GM19238 (cell line): Measurements from ENCODE around the gene BFSP2.
"Not testable (repeated sequence)": the region's sequence is repeated elsewhere in the genome, so short reads cannot be mapped to it uniquely, and the experiment has no call there.

Source experiments
- DNase-seq: peaks from one replicate; pipeline ENCODE4 v3.0.0; 2011; ENCODE audit warnings: low spot score; ENCODE audit not compliant: insufficient read length

BFSP2 gene

GRCh38 chr3:133455960-133456359 is 56.1 kb downstream of the BFSP2 start:
- DNase-seq = no peak

GRCh38 chr3:133457025-133457424 is 57.2 kb downstream of the BFSP2 start:
- no peak for DNase-seq

- no peak for DNase-seq
These were observed 57.7 kb downstream of the BFSP2 start for GRCh38 chr3:133457465-133458067.

GRCh38 chr3:133459400-133459799 is 59.5 kb downstream of the BFSP2 start:
- no peak for DNase-seq

DNA sequence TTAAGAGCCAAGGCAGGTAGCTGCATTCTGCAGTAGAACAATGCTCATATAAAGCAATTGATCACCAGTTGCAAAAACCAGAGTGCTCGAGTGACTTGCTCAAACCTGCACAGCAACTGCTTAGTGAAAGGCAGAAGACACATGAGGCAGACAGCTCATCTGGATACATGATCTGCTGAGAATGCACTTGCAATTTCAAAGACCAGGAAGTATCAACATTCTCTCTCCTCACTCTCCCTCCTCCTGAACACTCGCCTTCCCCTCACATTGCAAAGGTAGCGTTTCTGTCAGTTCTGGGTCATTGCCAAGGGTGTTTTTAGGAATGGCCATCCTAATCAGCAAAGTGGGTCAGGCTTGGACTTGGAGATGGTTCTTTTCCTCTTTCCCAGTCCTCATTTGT is 61.0 kb downstream of the BFSP2 start:
- no peak for DNase-seq

DNA sequence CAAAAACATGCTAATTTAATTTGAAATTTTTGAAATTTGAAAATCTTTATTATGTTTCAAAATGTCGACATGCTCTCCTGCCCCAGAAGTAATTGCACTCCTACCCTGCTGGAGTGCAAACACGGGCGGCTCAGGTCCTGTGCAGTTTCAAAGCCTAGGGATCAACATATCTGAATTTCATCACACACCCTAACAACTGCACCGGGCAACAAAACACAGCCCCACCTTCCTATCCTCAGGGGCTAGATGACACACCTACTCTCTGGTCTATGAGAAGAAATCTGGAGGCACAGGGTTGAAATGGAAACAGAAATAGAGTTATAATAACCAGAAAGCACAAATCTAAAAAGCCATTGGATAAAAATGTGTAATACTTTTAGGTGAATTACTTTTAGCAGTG is 61.4 kb downstream of the BFSP2 start:
- DNase-seq = no peak

GRCh38 chr3:133463347-133463860 is 63.5 kb downstream of the BFSP2 start:
- no peak for DNase-seq

GRCh38 chr3:133464573-133464972 is 64.7 kb downstream of the BFSP2 start:
- DNase-seq = no peak

DNA sequence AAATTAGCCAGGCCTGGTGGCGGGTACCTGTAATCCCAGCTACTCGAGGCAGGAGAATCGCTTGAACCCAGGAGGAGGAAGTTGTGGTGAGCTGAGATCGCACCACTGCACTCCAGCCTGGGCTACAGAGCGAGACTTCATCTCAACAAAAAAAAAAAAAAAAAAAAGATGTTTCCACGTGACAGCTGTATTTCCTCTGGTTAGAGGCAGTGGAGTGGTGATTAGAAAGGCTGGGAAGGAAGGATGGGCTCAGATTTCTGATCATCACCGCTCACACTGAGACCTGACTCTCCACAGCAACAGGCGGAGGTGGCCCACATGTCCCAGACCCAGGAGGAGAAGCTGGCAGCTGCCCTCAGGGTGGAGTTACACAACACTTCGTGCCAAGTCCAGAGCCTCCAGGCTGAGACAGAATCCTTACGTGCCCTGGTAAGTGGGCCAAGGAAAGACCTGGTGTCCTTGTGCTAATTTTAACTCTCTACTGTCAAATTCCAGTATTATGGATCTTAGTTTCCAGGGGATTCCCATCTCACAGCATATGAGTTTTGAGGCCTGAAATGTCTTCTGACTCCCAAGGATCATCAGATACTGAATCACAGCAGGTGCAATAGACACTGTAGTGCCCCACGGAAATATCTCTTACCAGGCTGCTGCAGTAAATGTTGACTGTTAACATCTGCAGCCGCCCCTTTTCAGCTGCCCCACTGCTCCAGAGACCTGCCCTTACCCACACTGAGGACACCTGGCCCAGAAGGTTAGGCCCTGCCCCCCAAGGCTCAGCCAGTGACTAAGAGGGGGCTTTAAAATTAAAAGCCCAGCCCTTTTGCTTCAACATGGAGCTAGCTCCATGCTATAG is 66.9 kb downstream of the BFSP2 start:
- no peak for DNase-seq

DNA sequence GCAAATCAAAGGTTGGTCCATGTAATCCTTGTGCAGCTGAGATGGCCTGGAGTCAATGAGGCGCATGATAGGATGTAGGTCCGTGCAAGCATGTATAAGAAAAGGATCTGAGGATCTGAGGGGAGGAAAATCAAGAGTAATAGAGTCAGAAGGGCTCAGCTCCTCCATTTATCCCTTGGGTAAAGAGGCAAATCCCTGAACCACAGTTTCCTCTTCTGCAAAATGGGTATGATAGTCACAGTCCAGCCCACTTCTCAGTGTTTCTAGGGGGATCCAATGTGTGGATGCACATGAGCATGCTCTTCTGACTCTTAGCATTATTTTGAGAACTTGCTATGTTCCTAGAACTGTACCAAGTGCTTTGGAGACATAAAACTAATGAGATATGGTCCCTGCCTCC is 67.9 kb downstream of the BFSP2 start:
- DNase-seq = no peak

GRCh38 chr3:133468251-133468721 is 68.4 kb downstream of the BFSP2 start:
- no peak for DNase-seq

- DNase-seq = no peak
These were observed 69.4 kb downstream of the BFSP2 start for GRCh38 chr3:133469140-133469731.

DNA sequence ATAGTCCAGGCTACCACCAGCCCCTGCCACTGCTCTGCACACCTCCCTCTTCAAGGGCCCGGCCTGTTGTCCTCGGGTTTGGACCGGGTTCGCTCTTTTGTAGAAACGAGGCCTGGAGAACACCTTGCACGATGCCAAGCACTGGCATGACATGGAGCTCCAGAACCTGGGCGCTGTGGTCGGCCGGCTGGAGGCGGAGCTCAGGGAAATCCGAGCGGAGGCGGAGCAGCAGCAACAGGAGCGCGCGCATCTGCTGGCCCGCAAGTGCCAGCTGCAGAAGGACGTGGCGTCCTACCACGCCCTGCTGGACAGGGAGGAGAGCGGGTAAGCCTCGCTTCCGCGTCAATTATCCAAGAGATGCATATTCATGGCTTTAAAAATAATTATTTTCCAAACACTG is 72.4 kb downstream of the BFSP2 start:
- no peak for DNase-seq

GRCh38 chr3:133472889-133473288 is 73.0 kb downstream of the BFSP2 start:
- no peak for DNase-seq

DNA sequence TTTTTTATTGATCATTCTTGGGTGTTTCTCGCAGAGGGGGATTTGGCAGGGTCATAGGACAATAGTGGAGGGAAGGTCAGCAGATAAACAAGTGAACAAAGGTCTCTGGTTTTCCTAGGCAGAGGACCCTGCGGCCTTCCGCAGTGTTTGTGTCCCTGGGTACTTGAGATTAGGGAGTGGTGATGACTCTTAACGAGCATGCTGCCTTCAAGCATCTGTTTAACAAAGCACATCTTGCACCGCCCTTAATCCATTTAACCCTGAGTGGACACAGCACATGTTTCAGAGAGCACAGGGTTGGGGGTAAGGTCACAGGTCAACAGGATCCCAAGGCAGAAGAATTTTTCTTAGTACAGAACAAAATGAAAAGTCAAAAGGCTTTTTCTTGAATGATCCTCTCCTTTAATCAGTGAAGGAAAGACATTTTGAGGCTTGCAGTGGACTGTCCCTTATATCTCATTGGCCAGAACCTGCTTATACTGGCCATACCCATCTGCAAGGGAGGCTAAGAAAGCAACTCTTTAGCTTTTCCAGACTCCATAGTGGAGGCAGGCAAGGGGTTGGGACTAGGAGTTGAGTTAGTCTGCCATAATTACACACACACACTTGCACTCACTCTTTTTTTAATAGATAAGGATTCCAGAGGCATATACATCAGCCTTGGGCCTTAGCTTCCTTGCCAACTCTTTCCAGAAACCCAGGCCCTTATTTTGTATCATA is 73.8 kb downstream of the BFSP2 start:
- not testable (repeated sequence) for DNase-seq

GRCh38 chr3:133474251-133474801 is 74.5 kb downstream of the BFSP2 start:
- no peak for DNase-seq

- DNase-seq = no peak
These were observed 75.0 kb downstream of the BFSP2 start for GRCh38 chr3:133474817-133475216.

DNA sequence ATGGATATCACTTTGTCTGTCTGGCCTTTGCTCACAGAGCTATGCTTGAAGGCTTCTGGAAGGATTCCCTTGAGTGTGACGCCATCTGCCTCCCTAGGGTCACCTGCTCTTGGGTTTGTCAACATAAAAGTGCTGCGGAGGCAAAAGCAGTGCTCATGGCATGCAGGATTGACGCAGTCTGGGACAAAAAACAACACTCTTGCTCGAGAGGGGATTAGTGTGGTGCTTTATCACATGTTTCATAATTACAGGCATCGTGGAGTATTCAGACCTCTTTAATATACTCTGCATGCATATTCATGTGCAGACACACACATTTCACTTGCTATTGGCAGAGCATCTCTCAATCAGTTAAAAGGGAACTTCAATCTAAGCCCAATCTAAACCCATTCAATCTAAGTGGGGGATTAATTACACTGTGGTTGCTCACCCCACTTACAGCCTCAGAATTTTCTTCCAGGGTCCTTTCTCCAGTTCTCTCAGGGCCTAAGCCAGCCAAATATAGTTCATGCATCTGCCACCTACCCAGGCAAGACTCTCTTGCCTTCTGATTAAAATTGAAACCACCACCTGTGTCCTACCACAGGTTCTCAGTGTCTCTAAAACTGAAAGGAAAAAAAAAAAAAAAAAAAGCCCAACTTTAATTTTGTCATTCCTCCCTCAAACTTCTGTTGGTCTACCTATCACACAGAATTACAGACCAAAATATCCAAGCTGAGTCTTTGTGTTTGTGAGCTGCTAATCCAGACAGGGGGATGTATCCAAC is 75.6 kb downstream of the BFSP2 start:
- DNase-seq = peak; percentile 70

DNA sequence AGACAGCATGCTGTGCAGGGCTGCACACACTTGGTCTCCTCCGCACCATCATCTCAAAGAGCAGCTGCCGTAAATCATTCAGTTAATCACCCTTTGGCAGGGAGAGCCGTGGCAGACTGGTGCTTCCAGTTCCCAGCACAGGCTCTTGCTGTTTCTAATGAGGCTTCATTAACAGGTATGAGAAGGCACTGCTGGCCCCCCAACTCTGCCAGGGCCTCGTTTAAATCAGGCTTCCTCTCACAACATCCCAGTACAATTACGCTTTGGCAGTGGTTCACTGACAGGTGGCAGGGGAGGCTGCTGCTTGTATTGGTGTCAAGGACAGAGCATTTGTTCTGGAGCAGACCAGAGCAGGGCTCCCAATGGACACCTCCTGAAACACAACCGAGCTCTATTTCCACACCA is 77.1 kb downstream of the BFSP2 start:
- DNase-seq = no peak

DNA sequence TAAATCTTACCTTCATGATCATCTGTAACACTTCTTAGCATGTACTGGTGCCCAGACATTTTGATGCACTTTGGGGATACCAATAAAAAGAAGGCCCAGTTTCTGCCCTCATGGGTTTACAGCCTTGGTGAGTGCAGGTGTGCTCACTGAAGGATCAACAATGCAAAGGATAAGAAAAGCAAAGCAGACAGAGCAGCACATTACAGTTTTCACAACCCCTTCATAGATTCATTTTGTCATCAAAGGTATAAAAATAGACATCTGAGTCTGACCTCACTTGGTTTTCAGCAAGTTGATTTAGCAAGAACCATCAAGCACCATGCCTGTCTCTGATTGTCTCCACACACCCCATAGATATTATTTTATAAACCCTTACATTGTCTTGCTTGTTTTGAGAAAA is 77.6 kb downstream of the BFSP2 start:
- no peak for DNase-seq

GRCh38 chr3:133478624-133479023 is 78.8 kb downstream of the BFSP2 start:
- DNase-seq = no peak
